H1 (cell line): Measurements from ENCODE around the gene ARHGEF10L. TPM values are rescaled to one million over a fixed set of nuclear protein-coding genes. Genes with fewer than 3 reads are reported as not detected.

ENCODE experiments used
- CTCF ChIA-PET: fragments of 300-600 bp; sonication (Branson Sonifier 250); formaldehyde crosslinking; loops from one replicate; lab custom pipeline; 2021; ENCODE audit not compliant: partially characterized antibody; lab: Charles Lee
- POLR2A ChIA-PET: fragments of 300-600 bp; sonication (Branson Sonifier 250); formaldehyde crosslinking; loops from one replicate; lab custom pipeline; 2021; ENCODE audit warnings: inconsistent platforms; ENCODE audit not compliant: partially characterized antibody; lab: Charles Lee
- DNase-seq, 2 experiments: peaks; one replicate each; pipeline versions ENCODE4 v3.0.0 to v3.0.0-alpha.2; 2010 to 2022; ENCODE audit warnings: low spot score in 2 of 2, low read depth in 1 of 2, mixed read lengths in 1 of 2
- FAIRE-seq: peaks from 2 replicates; lab custom pipeline; 2011; peaks lifted over from hg19 to GRCh38; lab: Jason Lieb, UNC
- H2AFZ ChIP-seq: 2 replicates; pipeline ENCODE4 v1.8.1; 2012; ENCODE audit warnings: low read length, inconsistent platforms
- H2AK5ac ChIP-seq: 2 replicates; pipeline ENCODE4 v1.6.1; 2013; ENCODE audit warnings: low read depth, low read length
- H2BK120ac ChIP-seq: replicated peaks from 2 replicates; pipeline ENCODE3; 2013; ENCODE audit warnings: low read depth, low read length, inconsistent platforms
- H2BK12ac ChIP-seq: 2 replicates; pipeline ENCODE4 v1.6.1; 2013; ENCODE audit warnings: low read depth, low read length
- H2BK15ac ChIP-seq: 2 replicates; pipeline ENCODE4 v1.6.1; 2013; ENCODE audit warnings: low read length
- H2BK20ac ChIP-seq: 2 replicates; pipeline ENCODE4 v1.6.1; 2013; ENCODE audit warnings: low read length
- H2BK5ac ChIP-seq: 2 replicates; pipeline ENCODE4 v1.6.1; 2013; ENCODE audit warnings: low read depth, low read length
- H3K14ac ChIP-seq: 2 replicates; pipeline ENCODE4 v1.6.1; 2013; ENCODE audit warnings: inconsistent platforms; ENCODE audit not compliant: insufficient read length
- H3K18ac ChIP-seq: 2 replicates; pipeline ENCODE4 v1.6.1; 2013; ENCODE audit warnings: low read length; ENCODE audit errors: extremely low read depth
- H3K23ac ChIP-seq: 2 replicates; pipeline ENCODE4 v1.6.1; 2013; ENCODE audit warnings: inconsistent platforms; ENCODE audit not compliant: insufficient read length
- H3K23me2 ChIP-seq: 2 replicates; pipeline ENCODE4 v1.6.1; 2013; ENCODE audit warnings: low read depth, low read length
- H3K27ac ChIP-seq: 2 replicates; pipeline ENCODE4 v1.6.1; 2011; ENCODE audit warnings: low read depth, low read length, inconsistent platforms
- H3K27me3 ChIP-seq, 4 experiments: replicated peaks in 1 of 4; 1 replicate in 1 of 4; 2 replicates in 3 of 4; pipeline versions ENCODE4 v1.6.1 to v1.8.1; 2011 to 2013; ENCODE audit warnings: low read length in 3 of 4, mild to moderate bottlenecking in 3 of 4, inconsistent platforms in 2 of 4, mixed read lengths in 2 of 4, moderate library complexity in 1 of 4; ENCODE audit not compliant: control insufficient read depth in 3 of 4, insufficient read depth in 3 of 4; ENCODE audit errors: extremely low read depth in 1 of 4
- H3K36me3 ChIP-seq, 4 experiments: 2 replicates each; pipeline versions ENCODE4 v1.6.1 to v1.8.1; 2011 to 2013; ENCODE audit warnings: mild to moderate bottlenecking in 4 of 4, low read length in 3 of 4, moderate library complexity in 2 of 4, control low read depth in 1 of 4, inconsistent platforms in 1 of 4; ENCODE audit not compliant: insufficient read depth in 4 of 4, control insufficient read depth in 2 of 4
- H3K4ac ChIP-seq: replicated peaks from 2 replicates; pipeline ENCODE3; 2013; ENCODE audit warnings: low read length, low read depth, mixed read lengths, inconsistent platforms; ENCODE audit not compliant: insufficient read length
- H3K4me1 ChIP-seq, 4 experiments: replicated peaks in 1 of 4; 1 replicate in 1 of 4; 2 replicates in 3 of 4; pipeline versions ENCODE4 v1.6.1 to v1.8.1; 2011 to 2013; ENCODE audit warnings: low read length in 3 of 4, inconsistent platforms in 2 of 4, mixed read lengths in 1 of 4; ENCODE audit not compliant: insufficient read depth in 4 of 4, control insufficient read depth in 3 of 4
- H3K4me2 ChIP-seq, 2 experiments: 2 replicates each; pipeline versions ENCODE4 v1.6.1 to v1.8.1; 2011 to 2013; ENCODE audit warnings: low read depth in 2 of 2, low read length in 2 of 2, control low read depth in 1 of 2, inconsistent platforms in 1 of 2, mild to moderate bottlenecking in 1 of 2; ENCODE audit not compliant: insufficient read depth in 1 of 2
- H3K4me3 ChIP-seq, 4 experiments: fragments of 200-600, 300-600 bp in 1 of 4; sonication (generic), shearing (Covaris generic), sonication (Bioruptor Twin) in 1 of 4; 2 replicates each; pipeline versions ENCODE4 v1.5.1 to v1.8.1; 2011 to 2016; ENCODE audit warnings: low read length in 4 of 4, low read depth in 3 of 4, control low read depth in 2 of 4, inconsistent platforms in 2 of 4, mild to moderate bottlenecking in 2 of 4, mixed read lengths in 1 of 4, moderate library complexity in 1 of 4; ENCODE audit not compliant: insufficient read depth in 2 of 4; ENCODE audit errors: extremely low read depth in 1 of 4
- H3K56ac ChIP-seq: replicated peaks from 2 replicates; pipeline ENCODE3; 2013; ENCODE audit warnings: low read depth, mild to moderate bottlenecking, mixed read lengths, low read length, inconsistent platforms; ENCODE audit not compliant: insufficient read length
- H3K79me1 ChIP-seq: 2 replicates; pipeline ENCODE4 v1.6.1; 2013; ENCODE audit warnings: low read depth, low read length, control low read depth
- H3K79me2 ChIP-seq, 2 experiments: 2 replicates each; pipeline versions ENCODE4 v1.6.1 to v1.8.1; 2012 to 2013; ENCODE audit warnings: low read length in 2 of 2, mild to moderate bottlenecking in 2 of 2, inconsistent platforms in 1 of 2; ENCODE audit not compliant: insufficient read depth in 2 of 2, control insufficient read depth in 1 of 2
- H3K9ac ChIP-seq, 4 experiments: replicated peaks in 1 of 4; 1 replicate in 1 of 4; 2 replicates in 3 of 4; pipeline versions ENCODE4 v1.6.1 to v1.8.1; 2011 to 2013; ENCODE audit warnings: low read depth in 3 of 4, low read length in 3 of 4, control low read depth in 2 of 4, mild to moderate bottlenecking in 2 of 4, moderate library complexity in 2 of 4, inconsistent platforms in 1 of 4; ENCODE audit errors: extremely low read depth in 1 of 4
- H3K9me3 ChIP-seq, 2 experiments: 2 replicates each; pipeline versions ENCODE4 v1.6.1 to v1.8.1; 2012 to 2013; ENCODE audit warnings: mild to moderate bottlenecking in 2 of 2, moderate library complexity in 2 of 2, control low read depth in 1 of 2, inconsistent platforms in 1 of 2, low read depth in 1 of 2, low read length in 1 of 2, mixed read lengths in 1 of 2; ENCODE audit not compliant: insufficient read depth in 2 of 2
- H4K20me1 ChIP-seq, 2 experiments: replicated peaks in 1 of 2; 2 replicates each; pipeline versions ENCODE3 to v1.8.1; 2011 to 2013; ENCODE audit warnings: inconsistent platforms in 2 of 2, low read length in 2 of 2, mild to moderate bottlenecking in 1 of 2; ENCODE audit not compliant: insufficient read depth in 2 of 2, control insufficient read depth in 1 of 2
- H4K5ac ChIP-seq: 2 replicates; pipeline ENCODE4 v1.6.1; 2013; ENCODE audit warnings: low read length, low read depth, mixed read lengths, inconsistent platforms; ENCODE audit not compliant: insufficient read length
- H4K8ac ChIP-seq: 2 replicates; pipeline ENCODE4 v1.8.0; 2013; ENCODE audit warnings: mild to moderate bottlenecking, moderate library complexity, low read length, inconsistent platforms; ENCODE audit not compliant: insufficient read depth; ENCODE audit errors: extremely low read depth
- H4K91ac ChIP-seq: replicated peaks from 2 replicates; pipeline ENCODE3; 2013; ENCODE audit warnings: low read length, mixed read lengths, inconsistent platforms; ENCODE audit not compliant: insufficient read length
- ASH2L ChIP-seq: fragments of 200-600, 300-600 bp; sonication (generic); IDR thresholded peaks from one replicate; pipeline ENCODE4 v1.7.1; 2017; ENCODE audit warnings: low read length
- JUND ChIP-seq: IDR thresholded peaks from 2 replicates; pipeline ENCODE4 v1.6.1; 2011; ENCODE audit warnings: mild to moderate bottlenecking, improper control_type of control experiment, low read length
- MAFK ChIP-seq: IDR thresholded peaks from 2 replicates; pipeline ENCODE4 v1.6.1; 2012; ENCODE audit warnings: low read depth, mild to moderate bottlenecking, improper control_type of control experiment, low read length
- PHF8 ChIP-seq: fragments of 200-600 bp; sonication (generic); conservative IDR thresholded peaks from 2 replicates; pipeline ENCODE4 v1.7.1; 2012; ENCODE audit warnings: low read depth, mild to moderate bottlenecking, inconsistent platforms, low read length, moderate library complexity
- RFX5 ChIP-seq: IDR thresholded peaks from 2 replicates; pipeline ENCODE4 v1.6.1; 2011; ENCODE audit warnings: low read depth, low read length, improper control_type of control experiment, borderline replicate concordance
- RXRA ChIP-seq: IDR thresholded peaks from 2 replicates; pipeline ENCODE4 v1.6.1; 2011; ENCODE audit warnings: low read depth, mild to moderate bottlenecking, low read length, moderate library complexity; ENCODE audit not compliant: insufficient read depth
- SP1 ChIP-seq: IDR thresholded peaks from 2 replicates; pipeline ENCODE4 v1.6.1; 2011; ENCODE audit warnings: low read depth, low read length
- SP2 ChIP-seq: IDR thresholded peaks from 2 replicates; pipeline ENCODE4 v1.6.1; 2012; ENCODE audit warnings: mild to moderate bottlenecking, low read length, inconsistent platforms
- TEAD4 ChIP-seq: IDR thresholded peaks from 2 replicates; pipeline ENCODE4 v1.6.1; 2012; ENCODE audit warnings: low read depth, low read length, inconsistent platforms, mixed read lengths
- YY1 ChIP-seq: IDR thresholded peaks from 2 replicates; pipeline ENCODE4 v1.6.1; 2011; ENCODE audit warnings: low read depth, mild to moderate bottlenecking, low read length
- ZNF274 ChIP-seq: IDR thresholded peaks from 2 replicates; pipeline ENCODE4 v1.7.0; 2012; ENCODE audit warnings: low read length, borderline replicate concordance; ENCODE audit errors: extremely low read depth
- whole genome bisulfite sequencing, 2 experiments: shearing (Covaris generic) in 1 of 2; methylation state at CpG; one replicate each; pipeline versions ENCODE4 v1.1.6 to v1.1.7; 2013 to 2015; ENCODE audit warnings: low lambda C conversion rate in 2 of 2, mixed read lengths in 2 of 2, inconsistent platforms in 1 of 2, low coverage in 1 of 2, missing lambda C conversion rate in 1 of 2; ENCODE audit not compliant: insufficient replicate concordance in 2 of 2, insufficient coverage in 1 of 2, insufficient read length in 1 of 2; ENCODE audit errors: extremely low coverage in 1 of 2, missing lambda C conversion rate in 1 of 2; 5-methylcytosine and 5-hydroxymethylcytosine counted together
- polyA plus RNA-seq, 7 experiments: library from polyadenylated mRNA; depleted of rRNA in 3 of 7; stranded (reverse) in 5 of 7; unstranded in 2 of 7; fragments of >200 nt in 5 of 7; fragments of 200-250 nt in 2 of 7; gene quantifications; 1 replicate in 5 of 7; 2 replicates in 1 of 7; 4 replicates in 1 of 7; pipeline versions ENCODE4 v1.2.1 to v1.2.3, GENCODE V29; 2011 to 2013; ENCODE audit warnings: missing spikeins in 2 of 7, mixed read lengths in 2 of 7
- total RNA-seq: library from RNA; stranded (reverse); fragmentation: NEBNext Ultra II Directional; extraction: Animal tissue kit (Norgen Biotek cat#: 25700); gene quantifications from 2 replicates; pipeline ENCODE4 v1.2.1, GENCODE V29; 2021

ARHGEF10L gene
- total and polyA plus RNA-seq, 2 of the 8 experiments (the other 6 are each of a cell fraction or from before 2014, with no cell fraction given), result 33.6 to 39.6 TPM

- H2BK15ac ChIP-seq, result no peak overlapping the region
- H3K27me3 ChIP-seq, result no peaks in the 10 kb centered on the region
- H3K14ac ChIP-seq, result no peak overlapping the region
- H3K4me3 ChIP-seq, result no peak overlapping the region
- no peak overlapping the region for H2BK5ac ChIP-seq
- H4K91ac ChIP-seq, result no peak overlapping the region
- H4K8ac ChIP-seq, result no peak overlapping the region
- no peak overlapping the region for H3K23ac ChIP-seq
- H3K18ac ChIP-seq, result no peak overlapping the region
- no peak overlapping the region for H2BK12ac ChIP-seq
- no peak for TF ChIP-seq RFX5
- TF ChIP-seq ASH2L, result no peak
- TF ChIP-seq RXRA, result no peak
- TF ChIP-seq SP1, result no peak
- TF ChIP-seq PHF8, result no peak
- TF ChIP-seq YY1, result no peak
- TF ChIP-seq TEAD4, result no peak
- no peak for TF ChIP-seq MAFK
- no peak for TF ChIP-seq SP2
- no peak for TF ChIP-seq JUND
- TF ChIP-seq ZNF274, result no peak
- POLR2A ChIA-PET, result no interaction called here
- no peaks in the 10 kb centered on the region for H3K23me2 ChIP-seq
- peaks cover 2 to 8% of the 10 kb centered on the region in 2 experiments for H4K20me1 ChIP-seq
- no peak overlapping the region for H3K9ac ChIP-seq
- FAIRE-seq (no peak), DNase-seq (no peak)
- 93% methylated on average over 4 of the region's 4 CpGs; no CpG with 5 or more reads in 1 of the 2 experiments for WGBS, 2 experiments
- CTCF ChIA-PET, result interaction anchor here (0.5 to 86.2 kb wide), 11 partner anchors 8 to 1216 kb away, joined by 3 to 1640 read pairs (median 6); no protein-coding TSS in a partner anchor
- no peaks in the 10 kb centered on the region for H3K79me1 ChIP-seq
- no peak overlapping the region for H2AK5ac ChIP-seq
- no peaks in the 10 kb centered on the region for H3K9me3 ChIP-seq
- H2BK20ac ChIP-seq, result no peak overlapping the region
- no peak overlapping the region for H4K5ac ChIP-seq
- no peak overlapping the region for H3K56ac ChIP-seq
- H3K4me1 ChIP-seq, result no peaks in the 10 kb centered on the region
- peaks cover 0 to 7% (median 2%) of the 10 kb centered on the region in 4 experiments; a peak in 2 of 8 replicates for H3K36me3 ChIP-seq
- H3K4me2 ChIP-seq, result no peak overlapping the region
- no peak overlapping the region for H2AFZ ChIP-seq
- no peak overlapping the region for H2BK120ac ChIP-seq
- H3K4ac ChIP-seq, result no peak overlapping the region
- no peak overlapping the region for H3K27ac ChIP-seq
- no peaks in the 10 kb centered on the region for H3K79me2 ChIP-seq
Observed at GRCh38 chr1:17614586-17614985, 75.1 kb downstream of the ARHGEF10L start.
